IPS-NIHi7 (cell line): ENCODE measurements around the gene SLC9A9.

ENCODE experiments used
- DNase-seq: peaks from one replicate; pipeline ENCODE4 v3.0.0; 2012; ENCODE audit warnings: mixed read lengths; ENCODE audit errors: extremely low spot score

The SLC9A9 gene

DNA sequence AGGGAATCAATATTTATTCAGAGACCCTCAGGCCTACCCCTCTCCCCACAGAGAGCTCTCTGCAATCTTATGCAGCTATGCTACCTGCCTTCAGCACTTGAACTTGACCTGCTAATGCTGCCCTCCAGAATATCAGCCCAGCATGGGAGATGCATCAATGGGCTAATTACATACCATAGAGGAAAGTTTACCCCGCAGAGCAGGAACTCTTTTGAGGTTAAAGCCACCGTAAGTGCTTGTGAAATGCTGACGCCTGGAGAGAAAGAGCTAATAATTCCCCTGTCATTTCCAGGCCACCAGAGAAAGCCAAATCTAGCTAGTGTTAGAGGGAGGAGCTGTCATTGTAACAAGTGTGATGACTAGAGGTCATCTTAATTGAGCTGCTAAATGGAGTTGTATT lies 601.2 kb downstream of the SLC9A9 start:
- DNase-seq = peak; percentile 20

DNA sequence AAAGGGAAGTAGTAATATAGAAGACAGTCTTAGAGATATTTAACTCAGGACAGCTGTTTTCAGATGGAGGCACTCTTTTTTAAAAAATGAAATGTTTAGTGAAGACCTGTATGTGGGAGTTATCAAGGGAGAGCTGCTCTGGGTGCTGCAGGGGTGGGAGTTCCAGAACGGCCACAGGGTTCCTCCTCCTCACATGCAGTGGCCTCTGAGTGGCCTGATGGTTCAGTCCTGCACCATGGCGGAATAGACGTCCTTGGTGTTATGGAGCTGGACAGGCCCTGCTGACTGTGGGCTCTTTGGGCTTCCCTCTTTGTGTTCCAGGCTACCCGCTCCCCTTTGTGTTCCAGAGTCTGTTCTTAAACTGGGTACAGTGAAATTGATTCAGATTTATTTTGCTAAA lies 602.6 kb downstream of the SLC9A9 start:
- no peak for DNase-seq

DNA sequence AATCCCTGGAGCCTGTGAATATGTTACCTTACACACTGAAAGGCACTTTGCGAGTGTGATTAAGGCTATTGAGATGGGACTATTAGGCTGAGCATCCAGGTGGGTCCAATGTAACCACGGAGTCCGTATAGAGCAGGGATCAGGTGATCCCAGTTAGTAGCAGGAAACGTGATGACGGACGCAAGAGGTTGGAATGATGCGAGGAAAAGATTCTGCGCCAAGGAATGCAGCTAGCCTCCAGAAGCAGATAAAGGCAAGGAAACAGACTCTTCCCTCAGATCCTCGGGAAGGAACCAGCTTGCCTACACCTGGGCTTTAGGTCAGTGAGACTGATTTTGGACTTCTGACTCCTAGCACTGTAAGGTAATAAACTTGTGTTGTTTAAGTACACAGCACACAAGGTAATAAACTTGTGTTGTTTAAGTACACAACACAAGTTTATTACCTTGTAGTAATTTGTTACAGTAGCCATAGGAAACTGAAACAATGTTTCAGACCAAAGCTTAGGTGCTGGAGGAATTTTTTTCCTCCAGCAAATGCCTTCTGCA lies 603.7 kb downstream of the SLC9A9 start:
- no peak for DNase-seq

DNA sequence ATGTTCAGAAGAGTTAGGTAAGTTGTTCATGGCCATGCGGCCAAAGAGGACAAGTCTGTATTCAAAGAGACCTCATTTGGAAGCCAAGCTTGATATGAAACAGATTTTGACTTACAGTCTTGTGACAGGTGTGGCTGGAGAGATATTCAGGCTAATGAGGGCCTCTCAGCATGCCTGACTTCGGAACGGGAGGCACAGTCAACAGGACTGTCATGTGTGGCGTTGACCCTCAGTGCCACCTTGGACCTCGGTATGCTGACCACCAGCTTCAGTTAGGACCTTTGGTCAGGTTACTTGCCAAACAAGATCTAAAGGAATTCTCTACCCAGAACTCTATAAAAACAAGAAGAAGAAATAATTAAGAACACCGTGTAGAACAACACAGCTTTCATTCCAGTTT lies 604.6 kb downstream of the SLC9A9 start:
- no peak for DNase-seq

DNA sequence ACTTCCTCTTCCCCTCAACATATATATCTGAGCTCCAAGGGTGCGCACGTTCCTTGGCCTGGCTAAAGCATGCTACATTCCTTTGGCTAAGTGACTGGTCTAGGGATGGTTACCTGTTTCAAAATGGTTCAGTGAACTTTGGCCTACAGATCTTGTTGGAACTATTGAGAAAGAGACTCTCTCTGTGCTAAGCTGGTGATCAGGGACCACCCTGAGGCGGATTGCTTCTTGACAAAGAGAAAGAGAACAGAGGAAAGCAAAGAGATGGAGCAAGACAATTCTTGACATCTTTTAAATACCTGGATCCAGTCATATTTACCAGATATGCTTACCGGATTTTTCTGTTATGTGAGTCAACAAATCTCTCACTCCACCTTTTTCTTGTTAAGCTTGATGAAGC lies 605.6 kb downstream of the SLC9A9 start:
- no peak for DNase-seq

DNA sequence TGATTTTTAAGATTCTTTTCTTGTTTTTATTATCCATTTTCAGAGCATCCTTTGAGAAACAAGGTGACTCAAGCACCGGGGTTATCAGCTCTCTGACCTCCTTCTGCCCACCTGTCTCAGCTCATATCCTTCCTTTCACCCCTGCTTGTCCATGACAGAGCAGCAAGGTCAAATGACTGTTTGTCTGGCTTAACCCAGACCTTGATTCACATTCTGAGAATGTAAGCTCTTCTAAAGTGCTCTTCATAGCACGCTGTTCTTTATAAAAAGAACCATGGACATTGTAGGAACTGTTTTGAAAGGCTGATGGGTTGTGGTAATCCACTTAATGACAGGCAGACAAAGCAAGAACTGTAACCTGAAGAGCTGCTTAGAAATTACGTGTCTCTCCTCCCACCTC lies 606.2 kb downstream of the SLC9A9 start:
- DNase-seq = no peak

DNA sequence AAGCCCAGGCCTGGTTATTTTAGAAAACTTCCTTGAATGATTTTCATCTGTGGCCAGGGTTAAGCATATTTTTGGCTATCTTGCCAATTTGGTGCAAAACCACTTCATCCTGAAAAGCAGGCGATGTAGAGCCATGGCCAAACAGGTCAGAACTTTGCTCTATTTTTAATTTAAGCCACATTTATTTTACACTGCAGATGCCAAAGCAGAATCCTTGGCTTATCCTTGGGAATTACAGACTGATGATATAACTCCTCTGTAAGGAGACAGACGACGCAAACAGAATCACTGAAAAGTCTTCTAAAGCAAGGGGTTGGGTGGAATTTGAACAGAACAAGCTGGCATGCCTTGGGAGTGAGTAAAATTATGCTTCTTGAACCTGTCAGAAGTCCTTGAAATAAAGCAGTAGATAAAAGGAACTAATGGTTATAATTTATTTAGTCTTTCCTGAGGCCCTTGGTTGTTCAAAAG lies 606.8 kb downstream of the SLC9A9 start:
- DNase-seq = no peak

DNA sequence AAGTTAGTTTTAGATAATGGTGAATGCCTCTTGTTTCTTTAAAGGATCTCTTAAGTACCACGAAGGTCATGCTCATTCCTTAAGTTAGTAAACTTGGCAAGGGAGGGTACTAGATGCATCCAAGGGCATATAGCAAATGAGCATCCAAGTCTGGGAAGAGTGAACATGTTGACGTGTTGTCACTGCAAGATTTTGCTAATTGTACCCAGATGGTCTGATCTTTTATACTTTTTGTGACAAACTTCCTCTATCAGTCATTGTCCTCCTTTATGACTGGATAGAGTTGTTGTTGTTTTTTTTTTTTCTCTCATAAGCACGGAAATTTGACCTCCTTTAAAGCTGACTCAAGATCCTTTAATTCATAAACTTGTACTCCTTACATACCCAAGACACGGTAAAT lies 607.4 kb downstream of the SLC9A9 start:
- no peak for DNase-seq

DNA sequence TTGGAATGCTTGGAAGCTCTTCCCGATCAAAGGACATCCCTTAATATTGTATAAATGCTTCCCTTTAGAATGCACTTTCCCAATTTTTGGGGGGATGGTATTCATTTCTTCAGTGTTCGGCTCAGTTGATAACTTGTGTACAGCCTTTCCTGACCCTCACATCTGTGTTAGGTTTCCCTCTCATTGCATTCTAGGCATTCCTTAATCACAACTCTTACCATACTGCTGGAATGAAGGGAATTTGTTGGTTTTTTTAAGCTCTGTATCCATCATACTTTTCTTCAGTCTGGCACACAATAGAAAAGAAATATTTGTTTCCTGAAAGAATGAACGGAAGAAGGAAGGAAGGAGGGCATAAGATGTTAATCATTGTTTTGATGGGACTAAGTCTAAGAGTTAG lies 609.2 kb downstream of the SLC9A9 start:
- DNase-seq = no peak

DNA sequence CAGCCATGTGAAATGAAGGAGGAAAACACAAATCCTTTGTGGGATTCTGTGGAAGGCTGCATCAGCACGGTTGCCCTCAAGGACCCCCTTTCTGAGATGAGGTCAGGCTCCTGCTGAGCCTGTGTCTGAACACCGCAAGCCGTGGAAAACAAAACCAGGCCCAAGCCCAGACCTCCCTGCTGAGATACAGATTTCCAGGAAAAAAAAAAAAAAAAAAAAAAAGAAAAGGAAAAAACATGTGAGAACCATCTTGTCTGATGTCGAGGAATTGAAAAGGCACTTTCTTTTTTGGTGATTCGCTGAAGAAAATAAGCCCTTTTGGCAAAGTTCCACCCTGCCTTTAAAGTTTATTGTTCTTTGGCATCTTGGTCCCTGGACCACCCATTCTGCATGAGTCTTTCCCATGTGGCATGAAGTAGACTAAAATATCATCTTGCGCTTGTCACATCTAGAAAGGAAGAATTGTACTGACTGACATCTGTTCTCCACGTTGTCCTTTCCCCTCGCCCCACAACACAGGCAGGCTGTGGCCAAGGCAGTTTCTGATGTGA lies 611.1 kb downstream of the SLC9A9 start:
- no peak for DNase-seq

DNA sequence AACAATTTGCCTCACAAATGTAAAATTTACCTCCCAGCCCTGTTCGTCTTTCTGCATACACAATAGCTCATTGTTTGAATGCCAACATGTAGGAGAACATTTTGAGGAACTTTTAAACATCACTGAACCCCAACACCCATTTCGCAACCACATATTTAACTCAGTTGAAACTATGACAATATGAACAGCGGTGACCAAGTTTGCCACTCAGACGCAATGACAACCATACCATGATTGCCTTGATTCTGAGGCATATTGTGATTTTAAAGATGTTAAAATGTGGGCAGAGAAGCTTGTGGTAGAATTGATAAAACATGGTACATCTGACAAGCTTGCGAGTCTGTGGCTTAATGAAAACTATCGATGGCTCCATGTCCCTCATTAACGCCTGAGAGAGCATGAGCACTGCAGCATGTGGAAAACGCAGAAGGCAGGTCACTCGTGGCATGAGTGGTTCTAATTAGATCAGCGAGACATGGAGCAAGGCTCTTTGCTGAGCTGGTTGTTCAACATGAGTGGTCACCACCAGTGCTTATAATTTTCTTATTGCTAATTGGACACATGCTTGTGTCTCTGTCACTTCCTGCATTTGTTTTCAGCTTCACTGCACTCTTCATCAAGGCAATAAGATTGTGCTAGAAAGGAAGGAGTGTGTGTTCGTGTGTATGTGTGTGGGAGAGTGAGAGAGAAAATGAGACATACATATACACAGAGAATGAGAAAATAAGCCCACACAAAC lies 611.9 kb downstream of the SLC9A9 start:
- no peak for DNase-seq

DNA sequence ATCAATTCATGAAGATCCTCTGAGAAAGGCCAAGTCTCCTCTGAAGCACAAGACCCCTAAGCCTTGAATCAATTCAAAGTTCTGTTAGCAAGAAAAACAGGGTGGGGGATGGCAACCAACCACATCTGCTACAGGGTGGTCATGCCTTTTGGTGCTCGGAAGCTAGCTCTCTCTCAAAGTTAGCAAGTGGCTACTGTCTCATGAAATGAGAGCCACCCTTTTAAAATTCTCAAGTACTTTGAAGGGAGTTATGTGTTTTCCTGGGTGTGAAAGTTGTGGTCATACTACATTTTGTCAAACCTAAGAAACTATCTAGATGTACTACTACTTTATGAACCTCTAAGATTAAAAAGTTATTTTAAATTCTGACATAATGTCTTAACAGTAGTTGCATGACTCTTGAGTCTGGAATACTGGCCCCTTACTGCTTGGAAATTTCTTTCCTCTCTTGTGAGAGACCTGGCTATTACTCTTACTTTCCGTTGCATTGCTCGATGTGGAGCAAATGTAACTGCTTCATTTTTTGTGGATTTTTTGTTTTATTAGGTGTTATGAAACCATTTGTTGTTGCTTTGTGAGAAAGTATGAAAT lies 612.6 kb downstream of the SLC9A9 start:
- no peak for DNase-seq

DNA sequence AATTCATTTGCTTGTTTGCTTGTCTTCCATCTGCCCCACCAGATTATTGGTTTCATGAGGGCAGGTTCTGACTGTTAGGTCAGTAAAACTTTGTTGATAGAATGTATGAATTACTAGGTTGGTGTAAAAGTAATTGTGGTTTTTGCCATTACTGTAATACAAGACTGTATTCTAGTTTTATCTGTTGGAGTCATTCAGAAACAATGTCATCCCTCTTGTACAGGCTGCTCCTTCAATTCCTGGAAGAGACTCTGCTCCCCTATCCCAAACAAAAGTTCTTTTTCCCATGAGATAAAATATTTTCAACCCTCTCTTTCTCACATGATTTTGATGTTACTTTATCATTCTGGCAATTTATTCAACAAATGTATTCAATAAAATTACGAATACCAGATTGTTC lies 613.7 kb downstream of the SLC9A9 start:
- DNase-seq = no peak

DNA sequence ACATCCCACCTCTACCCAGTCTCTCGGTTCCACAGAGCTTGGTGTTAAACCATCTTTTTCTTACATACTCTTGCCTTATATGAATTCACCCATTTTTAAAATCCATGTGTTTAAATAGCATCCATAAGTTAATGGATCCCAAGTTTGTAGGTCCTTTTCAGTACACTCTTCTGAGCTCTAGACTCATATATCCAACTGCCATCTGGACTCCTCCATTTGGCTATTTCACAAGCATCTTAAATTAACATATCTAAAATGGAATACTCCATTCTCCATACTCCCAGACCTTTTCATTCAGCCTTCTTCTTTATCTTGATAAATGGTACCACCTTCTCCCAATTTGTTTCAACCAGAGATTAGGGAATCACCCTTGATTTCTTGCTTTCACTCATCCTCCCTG lies 615.3 kb downstream of the SLC9A9 start:
- DNase-seq = no peak

DNA sequence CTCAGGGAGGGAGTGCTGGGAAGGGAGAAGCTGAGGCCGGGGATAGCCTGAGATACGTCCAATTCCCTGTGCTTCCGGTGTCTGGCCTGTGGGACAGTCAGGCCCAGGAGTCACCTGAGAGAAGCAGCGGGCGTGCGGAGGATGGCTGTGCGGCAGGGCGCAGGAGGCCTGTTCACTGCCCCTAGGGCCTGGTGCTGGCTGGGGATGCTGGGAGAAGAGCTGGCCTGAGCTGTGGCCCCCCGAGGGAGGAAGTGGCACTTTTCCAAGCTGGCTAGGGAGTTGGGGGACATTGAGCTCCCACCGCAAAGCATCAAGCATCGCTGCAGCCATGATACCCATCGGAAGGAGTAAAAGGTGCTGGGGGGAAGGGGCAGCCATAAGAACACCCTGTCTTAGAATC lies 619.9 kb downstream of the SLC9A9 start:
- no peak for DNase-seq

DNA sequence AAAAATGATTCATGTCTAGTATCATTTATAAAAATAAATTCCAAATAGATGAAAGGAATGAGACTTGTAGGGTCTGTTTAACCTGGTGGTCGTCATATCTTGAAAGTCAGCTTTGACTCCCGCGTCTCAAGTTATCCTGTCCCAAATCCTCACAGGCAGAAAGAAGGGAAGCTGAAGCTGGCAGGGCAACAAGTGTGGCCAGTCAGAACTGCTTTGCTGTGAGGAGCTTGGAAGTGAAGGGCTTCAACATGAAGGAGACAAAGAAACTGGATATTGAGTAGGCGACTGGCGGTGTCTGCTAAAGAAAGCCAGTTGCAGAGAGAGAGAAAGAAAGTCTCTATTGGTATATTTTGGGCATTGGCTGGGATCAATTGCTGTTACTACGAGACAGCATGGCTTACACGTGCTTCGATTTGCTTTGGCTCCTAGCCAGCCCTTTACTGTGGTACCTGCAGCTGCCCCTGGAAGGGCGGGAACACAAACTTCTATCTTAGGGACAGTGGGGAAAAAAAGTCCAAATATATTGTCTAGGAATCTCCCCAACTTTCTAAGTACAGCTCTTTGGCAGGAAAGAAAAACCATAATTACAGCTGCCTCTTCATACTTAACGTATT lies 621.5 kb downstream of the SLC9A9 start:
- DNase-seq = no peak

DNA sequence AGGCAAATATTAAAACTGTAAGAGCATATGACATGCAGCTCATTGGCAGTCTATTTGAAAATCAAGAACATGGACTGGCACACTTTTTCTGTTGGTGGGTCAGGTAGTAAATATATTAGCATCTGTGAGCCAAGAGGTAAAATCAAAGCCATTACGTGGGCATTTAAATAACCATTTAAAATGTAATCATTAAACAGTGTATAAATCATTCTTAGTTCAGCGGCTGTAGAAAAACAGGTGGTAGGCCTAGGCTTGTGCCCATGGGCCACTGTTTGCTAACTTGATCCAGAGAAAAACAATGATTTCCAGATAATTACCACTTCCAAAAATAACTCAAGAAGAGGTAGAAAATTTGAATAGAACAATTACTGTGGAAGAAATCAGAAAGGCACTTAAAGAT lies 623.6 kb downstream of the SLC9A9 start:
- no peak for DNase-seq

DNA sequence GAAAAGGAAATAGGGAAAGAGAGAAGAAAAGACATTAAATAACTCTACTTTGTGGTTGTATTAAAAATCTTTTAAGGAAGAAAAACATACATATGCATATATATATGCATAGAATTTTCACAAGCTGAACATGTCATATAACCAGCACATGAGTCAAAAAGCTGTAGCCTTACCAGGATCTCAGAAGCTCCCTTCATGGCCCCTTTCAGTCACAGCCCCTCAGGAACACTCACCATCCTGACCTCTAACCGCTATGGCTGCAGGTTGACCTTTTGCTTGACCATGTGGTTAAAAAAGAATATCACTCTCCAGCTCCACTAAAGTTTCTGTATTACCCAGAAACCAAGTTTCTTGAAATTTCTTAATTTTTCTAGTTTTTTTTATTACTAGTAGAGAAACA lies 625.3 kb downstream of the SLC9A9 start:
- no peak for DNase-seq

DNA sequence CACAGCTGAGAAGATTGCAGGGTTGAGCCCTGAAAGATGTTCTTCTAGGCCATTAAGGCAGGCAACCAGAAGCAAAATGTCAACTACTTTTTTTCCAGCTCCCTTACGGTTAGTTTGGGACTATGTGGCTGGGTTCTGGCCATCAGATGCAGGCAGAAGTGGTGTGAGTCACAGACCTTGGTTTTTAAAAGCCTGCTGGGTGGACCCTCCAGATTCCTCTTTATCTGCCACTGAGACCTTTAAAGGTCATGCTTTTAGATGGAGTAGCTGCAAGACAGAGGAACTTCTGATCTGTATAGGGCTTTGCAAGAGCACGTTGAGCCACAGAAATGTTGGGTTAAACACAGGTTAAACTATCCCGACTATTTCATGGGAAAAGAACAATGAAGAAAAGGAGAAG lies 625.8 kb downstream of the SLC9A9 start:
- DNase-seq = peak; percentile 18

DNA sequence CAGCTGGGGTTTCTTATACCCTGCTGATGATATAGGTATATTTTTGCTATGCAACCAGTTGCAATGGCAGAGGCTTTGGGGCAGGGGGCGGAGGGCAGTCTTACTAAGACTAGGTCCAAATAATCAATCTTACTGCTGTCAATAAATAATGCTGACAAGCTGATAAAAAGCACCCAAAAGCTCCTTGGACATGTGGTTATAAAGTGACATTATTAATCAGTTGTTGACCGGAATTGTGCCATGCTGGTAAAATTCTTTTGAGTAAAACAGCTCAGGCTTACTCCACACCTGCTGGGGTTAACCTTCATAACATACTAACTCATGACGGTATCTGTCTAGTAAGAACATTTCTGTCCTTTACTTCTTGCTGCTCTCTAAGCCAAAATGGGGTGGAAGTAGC lies 626.8 kb downstream of the SLC9A9 start:
- no peak for DNase-seq

DNA sequence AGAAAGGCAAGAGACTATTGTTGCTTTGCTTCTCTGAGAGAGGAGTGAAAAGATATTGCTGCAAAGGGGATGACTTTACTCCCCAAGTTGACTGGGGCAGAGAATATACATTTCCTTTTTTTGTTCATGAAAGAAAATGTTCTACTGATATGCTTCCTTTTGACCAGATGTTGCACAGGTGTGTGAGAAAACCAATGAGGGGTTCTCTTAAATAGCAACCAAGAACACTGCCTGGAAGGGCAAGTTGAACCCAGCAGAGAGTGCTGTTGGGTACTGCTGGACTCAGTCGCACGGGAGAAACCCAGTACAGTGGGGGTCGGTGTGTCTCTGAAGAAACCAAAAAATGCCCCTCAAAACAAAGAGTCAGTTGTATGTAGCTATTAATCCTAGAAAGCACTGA lies 627.5 kb downstream of the SLC9A9 start:
- no peak for DNase-seq

DNA sequence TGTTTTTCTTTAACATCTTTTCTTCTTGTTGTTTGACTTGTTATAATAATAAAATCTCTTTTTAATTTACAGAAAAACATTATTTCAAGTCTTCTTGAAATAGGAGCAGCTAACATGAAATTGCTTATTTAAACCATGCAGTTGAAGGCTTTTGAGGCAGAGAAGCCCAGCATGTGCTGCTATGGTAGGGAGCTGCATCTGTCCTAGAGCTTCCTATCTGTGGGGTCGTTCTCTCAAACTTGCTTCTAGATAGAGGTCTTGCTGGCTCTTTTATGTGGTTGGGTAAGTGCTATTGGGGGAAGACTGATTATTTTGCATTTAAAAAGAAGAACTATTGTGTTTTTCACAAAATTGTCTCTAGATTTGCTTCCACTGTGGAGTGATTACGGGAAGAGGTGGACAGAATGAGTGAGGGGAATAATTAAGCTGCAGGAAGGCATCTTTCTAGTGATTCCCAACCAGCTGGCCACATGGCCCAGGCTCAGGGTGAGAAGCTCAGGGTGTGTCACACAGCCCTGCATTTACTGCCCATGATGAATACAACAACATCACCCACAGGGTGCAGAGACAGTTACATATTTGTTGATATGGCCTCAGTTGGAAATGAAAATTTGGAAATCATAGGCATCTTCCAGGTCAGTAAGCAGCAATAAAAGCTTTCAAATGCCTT lies 630.0 kb downstream of the SLC9A9 start:
- DNase-seq = no peak
